Endodermal cell (in vitro differentiated cells): ENCODE data around the gene MAPK1. TPM values are rescaled to one million over a fixed set of nuclear protein-coding genes. Genes with fewer than 3 reads are reported as not detected.
A peak's percentile ranks its signal among the peaks of the same experiment; 100 is the strongest.

Experiments used
- DNase-seq: peaks from one replicate; pipeline ENCODE4 v3.0.0-alpha.2; 2017
- H3K27ac ChIP-seq: 2 replicates; pipeline ENCODE4 v1.5.1; 2013; ENCODE audit warnings: mild to moderate bottlenecking, low read depth, low read length, moderate library complexity
- H3K27me3 ChIP-seq: 2 replicates; pipeline ENCODE4 v1.6.1; 2013; ENCODE audit warnings: mild to moderate bottlenecking, low read length, moderate library complexity; ENCODE audit not compliant: insufficient read depth, control insufficient read depth, poor library complexity, severe bottlenecking
- H3K36me3 ChIP-seq: 2 replicates; pipeline ENCODE4 v1.7.0; 2013; ENCODE audit warnings: mild to moderate bottlenecking, low read length, moderate library complexity; ENCODE audit not compliant: control insufficient read depth, insufficient read depth
- H3K4me1 ChIP-seq: one replicate; pipeline ENCODE4 v1.7.0; 2013; ENCODE audit warnings: low read length; ENCODE audit not compliant: control insufficient read depth, insufficient read depth
- H3K4me3 ChIP-seq: 2 replicates; pipeline ENCODE4 v1.5.1; 2013; ENCODE audit warnings: mild to moderate bottlenecking, low read length, moderate library complexity
- H3K9ac ChIP-seq: 2 replicates; pipeline ENCODE4 v1.6.1; 2013; ENCODE audit warnings: mild to moderate bottlenecking, low read length, moderate library complexity; ENCODE audit not compliant: poor library complexity, severe bottlenecking; ENCODE audit errors: extremely low read depth
- H3K9me3 ChIP-seq: 2 replicates; pipeline ENCODE4 v1.6.1; 2013; ENCODE audit warnings: mild to moderate bottlenecking, low read length, moderate library complexity; ENCODE audit not compliant: control insufficient read depth
- H3K27ac Mint-ChIP-seq: 2 replicates; pipeline ENCODE4 v1.8.0; 2020; ENCODE audit warnings: mixed read lengths
- H3K27me3 Mint-ChIP-seq: 2 replicates; pipeline ENCODE4 v1.8.0; 2021; ENCODE audit warnings: mild to moderate bottlenecking, mixed read lengths; ENCODE audit not compliant: insufficient read depth
- H3K36me3 Mint-ChIP-seq: 2 replicates; pipeline ENCODE4 v1.8.0; 2020; ENCODE audit warnings: low read depth, mixed read lengths
- H3K4me1 Mint-ChIP-seq: 2 replicates; pipeline ENCODE4 v1.8.0; 2020; ENCODE audit warnings: mixed read lengths
- H3K4me3 Mint-ChIP-seq: 2 replicates; pipeline ENCODE4 v1.8.0; 2020; ENCODE audit warnings: mild to moderate bottlenecking, moderate library complexity, mixed read lengths
- H3K9me3 Mint-ChIP-seq: 2 replicates; pipeline ENCODE4 v1.8.0; 2020; ENCODE audit warnings: mild to moderate bottlenecking, mixed read lengths
- CTCF ChIP-seq: fragments of 200-600 bp; sonication (generic); conservative IDR thresholded peaks from 2 replicates; pipeline ENCODE4 v1.5.0; 2021; ENCODE audit warnings: antibody characterized with exemption, mild to moderate bottlenecking
- WGBS, 2 experiments: methylation state at CpG; one replicate each; pipeline versions ENCODE4 v1.1.5 to v1.1.7; 2013; ENCODE audit warnings: missing lambda C conversion rate in 2 of 2, mixed read lengths in 1 of 2; ENCODE audit not compliant: insufficient coverage in 1 of 2, insufficient read length in 1 of 2; 5-methylcytosine and 5-hydroxymethylcytosine counted together
- total RNA-seq, 2 donors: library from RNA; stranded (reverse); fragmentation: NEBNext Ultra II Directional in 1 of 2; extraction: Animal tissue kit (Norgen Biotek cat#: 25700) in 1 of 2; gene quantifications; 2 replicates in 1 of 2; 3 replicates in 1 of 2; pipeline ENCODE4 v1.2.1, GENCODE V29; 2021

Gene MAPK1
- total RNA-seq, 2 donors from 2014 or later, result 76.8 to 78.6 TPM

GRCh38 chr22:21736084-21736642, 131.3 kb downstream of the MAPK1 start:
- Histone ChIP-seq H3K4me3 (peak overlapping the region; percentile 68), H3K36me3 (no peaks in the 10 kb centered on the region), H3K9ac (no peak overlapping the region), H3K9me3 (no peaks in the 10 kb centered on the region), H3K27me3 (peaks cover 12% of the 10 kb centered on the region), H3K27ac (no peak overlapping the region), H3K4me1 (no peaks in the 10 kb centered on the region)
- no peak overlapping the region for H3K27ac Mint-ChIP-seq
- DNase-seq, result no peak
- no peaks in the 10 kb centered on the region for H3K9me3 Mint-ChIP-seq
- peaks cover 4% of the 10 kb centered on the region for H3K4me1 Mint-ChIP-seq
- H3K4me3 Mint-ChIP-seq, result peak overlapping the region; percentile 72
- WGBS, 2 experiments, result 7 to 8% methylated on average over 16 to 62 of the region's 65 CpGs
- H3K27me3 Mint-ChIP-seq, result peaks cover 35% of the 10 kb centered on the region
- TF ChIP-seq CTCF, result no peak
- H3K36me3 Mint-ChIP-seq, result no peaks in the 10 kb centered on the region

GRCh38 chr22:21735200-21736083, 132.0 kb downstream of the MAPK1 start, which contains the start of gene YPEL1:
Gene YPEL1, minus strand, starts transcription at chr22:21735794. Its CDS starts 25,050 bp downstream, at chr22:21710744.
- peak within 1 kb of the TSS; percentile 95 for H3K27ac ChIP-seq
- Mint-ChIP-seq H3K27ac (peak within 1 kb of the TSS; percentile 92), H3K9me3 (no peaks in the 10 kb centered on the region), H3K4me1 (peaks cover 4% of the 10 kb centered on the region), H3K27me3 (peaks cover 34% of the 10 kb centered on the region), H3K36me3 (no peaks in the 10 kb centered on the region), H3K4me3 (peak within 1 kb of the TSS; percentile 72)
- TF ChIP-seq CTCF, result no peak
- peak within 1 kb of the TSS; percentile 86 for H3K4me3 ChIP-seq
- peaks cover 12% of the 10 kb centered on the region for H3K27me3 ChIP-seq
- no peaks in the 10 kb centered on the region for H3K4me1 ChIP-seq
- no peaks in the 10 kb centered on the region for H3K9me3 ChIP-seq
- peak; percentile 99 for DNase-seq
- 0% methylated on average over 30 to 98 of the region's 102 CpGs for WGBS, 2 experiments
- peak within 1 kb of the TSS; percentile 59 for H3K9ac ChIP-seq
- H3K36me3 ChIP-seq, result no peaks in the 10 kb centered on the region

- Mint-ChIP-seq H3K36me3 (no peaks in the 10 kb centered on the region), H3K9me3 (no peaks in the 10 kb centered on the region), H3K4me3 (peak overlapping the region; percentile 72), H3K27ac (peak overlapping the region; percentile 92), H3K4me1 (peaks cover 4% of the 10 kb centered on the region), H3K27me3 (peaks cover 27% of the 10 kb centered on the region)
- Histone ChIP-seq H3K9ac (peak overlapping the region; percentile 59), H3K27me3 (peaks cover 12% of the 10 kb centered on the region), H3K36me3 (no peaks in the 10 kb centered on the region), H3K4me1 (no peaks in the 10 kb centered on the region), H3K27ac (no peak overlapping the region), H3K4me3 (peak overlapping the region; percentile 86), H3K9me3 (no peaks in the 10 kb centered on the region)
- TF ChIP-seq CTCF, result no peak
- no peak for DNase-seq
- WGBS, 2 experiments, result 32 to 38% methylated on average over 6 to 8 of the region's 8 CpGs
These were observed 132.8 kb downstream of the MAPK1 start for GRCh38 chr22:21734540-21735199.
